HepG2 (cell line): Measurements from ENCODE around the gene OXLD1. TPM values are rescaled to one million over a fixed set of nuclear protein-coding genes. Genes with fewer than 3 reads are reported as not detected.

Experiments
- BCL6 ChIP-seq: IDR thresholded peaks from 2 replicates; pipeline ENCODE4 v1.6.1; 2016; ENCODE audit warnings: missing genetic modification reagents, missing compliant biosample characterization
- HNF4A ChIP-seq: sonication (generic); formaldehyde crosslinking; IDR thresholded peaks from 2 replicates; pipeline ENCODE4 v1.4.0; 2020; ENCODE audit warnings: missing genetic modification reagents
- HOXA9 ChIP-seq: sonication (generic); formaldehyde crosslinking; IDR thresholded peaks from 2 replicates; pipeline ENCODE4 v1.8.1; 2022; ENCODE audit warnings: missing genetic modification reagents, mild to moderate bottlenecking, moderate library complexity, borderline replicate concordance
- ISX ChIP-seq: sonication (generic); formaldehyde crosslinking; conservative IDR thresholded peaks from 2 replicates; pipeline ENCODE4 v1.5.0; 2020; ENCODE audit warnings: missing genetic modification reagents
- RARA ChIP-seq: IDR thresholded peaks from 2 replicates; pipeline ENCODE4 v1.6.1; 2016; ENCODE audit warnings: missing genetic modification reagents, missing compliant biosample characterization
- RCOR2 ChIP-seq: IDR thresholded peaks from 2 replicates; pipeline ENCODE4 v1.6.1; 2016; ENCODE audit warnings: missing biosample characterization, missing genetic modification reagents
- RXRB ChIP-seq: IDR thresholded peaks from 2 replicates; pipeline ENCODE4 v1.6.1; 2016; ENCODE audit warnings: borderline replicate concordance, missing genetic modification reagents, missing compliant biosample characterization
- SALL1 ChIP-seq: sonication (generic); formaldehyde crosslinking; IDR thresholded peaks from 2 replicates; pipeline ENCODE4 v1.8.0; 2022; ENCODE audit warnings: mild to moderate bottlenecking, missing genetic modification reagents
- SOX6 ChIP-seq, 2 experiments: fragments of 450-650 bp in 1 of 2; sonication (generic) in 1 of 2; formaldehyde crosslinking in 1 of 2; IDR thresholded peaks; 2 replicates each; pipeline versions ENCODE4 v1.4.0 to v1.6.1; 2017 to 2020; ENCODE audit warnings: antibody characterized with exemption in 1 of 2, mild to moderate bottlenecking in 1 of 2, missing genetic modification reagents in 1 of 2
- TMF1 ChIP-seq: sonication (generic); formaldehyde crosslinking; IDR thresholded peaks from 2 replicates; pipeline ENCODE4 v1.8.1; 2022; ENCODE audit warnings: low read depth, missing genetic modification reagents
- ZBTB4 ChIP-seq: sonication (generic); formaldehyde crosslinking; IDR thresholded peaks from 2 replicates; pipeline ENCODE4 v1.4.0; 2020; ENCODE audit warnings: missing genetic modification reagents, mild to moderate bottlenecking, borderline replicate concordance
- ZNF331 ChIP-seq: sonication (generic); formaldehyde crosslinking; IDR thresholded peaks from 2 replicates; pipeline ENCODE4 v1.4.0; 2020; ENCODE audit warnings: missing genetic modification reagents
- ZNF557 ChIP-seq: sonication (generic); formaldehyde crosslinking; IDR thresholded peaks from 2 replicates; pipeline ENCODE4 v1.4.0; 2020; ENCODE audit warnings: missing genetic modification reagents
- ZNF574 ChIP-seq: sonication (generic); formaldehyde crosslinking; IDR thresholded peaks from 2 replicates; pipeline ENCODE4 v1.4.0; 2020; ENCODE audit warnings: missing genetic modification reagents
- ZNF616 ChIP-seq: sonication (generic); formaldehyde crosslinking; IDR thresholded peaks from 2 replicates; pipeline ENCODE4 v1.5.0; 2020; ENCODE audit warnings: low read depth, mild to moderate bottlenecking, missing genetic modification reagents
- ZNF75D ChIP-seq: sonication (generic); formaldehyde crosslinking; IDR thresholded peaks from 2 replicates; pipeline ENCODE4 v1.8.1; 2023; ENCODE audit warnings: missing genetic modification reagents, mild to moderate bottlenecking, borderline replicate concordance
- ZSCAN30 ChIP-seq: sonication (generic); formaldehyde crosslinking; IDR thresholded peaks from 2 replicates; pipeline ENCODE4 v1.5.0; 2020; ENCODE audit warnings: mild to moderate bottlenecking, missing genetic modification reagents
- polyA plus RNA-seq, 8 experiments: library from polyadenylated mRNA; depleted of rRNA in 3 of 8; stranded (reverse) in 7 of 8; unstranded in 1 of 8; fragments of >200 nt; fragmentation: Illumina TruSeq in 4 of 8; extraction: Trizol in 4 of 8; gene quantifications; 2 replicates each; pipeline versions ENCODE4 v1.2.1 to v1.2.3, GENCODE V29; 2011 to 2016; ENCODE audit warnings: low read depth in 4 of 8, missing spikeins in 1 of 8, mixed read lengths in 1 of 8; ENCODE audit not compliant: insufficient read depth in 1 of 8
- total RNA-seq, 5 experiments: library from RNA; depleted of rRNA; stranded (reverse); fragments of >200 nt; fragmentation: Illumina TruSeq; extraction: Trizol; gene quantifications; 2 replicates each; pipeline ENCODE4 v1.2.3, GENCODE V29; 2016; ENCODE audit warnings: low read depth in 1 of 5
- TF ChIP-seq, protein P1 (sequence below): sonication (generic); formaldehyde crosslinking; IDR thresholded peaks from 2 replicates; pipeline ENCODE4 v1.8.1; 2022; ENCODE audit warnings: low read depth, mild to moderate bottlenecking, missing genetic modification reagents
- TF ChIP-seq, protein P2 (sequence below): sonication (generic); formaldehyde crosslinking; IDR thresholded peaks from 2 replicates; pipeline ENCODE4 v1.4.0; 2020; ENCODE audit warnings: missing genetic modification reagents

Gene OXLD1
- total and polyA plus RNA-seq, 2 of the 13 experiments (the other 11 are each of a cell fraction or from before 2014, with no cell fraction given), result 27.1 to 37.5 TPM

DNA sequence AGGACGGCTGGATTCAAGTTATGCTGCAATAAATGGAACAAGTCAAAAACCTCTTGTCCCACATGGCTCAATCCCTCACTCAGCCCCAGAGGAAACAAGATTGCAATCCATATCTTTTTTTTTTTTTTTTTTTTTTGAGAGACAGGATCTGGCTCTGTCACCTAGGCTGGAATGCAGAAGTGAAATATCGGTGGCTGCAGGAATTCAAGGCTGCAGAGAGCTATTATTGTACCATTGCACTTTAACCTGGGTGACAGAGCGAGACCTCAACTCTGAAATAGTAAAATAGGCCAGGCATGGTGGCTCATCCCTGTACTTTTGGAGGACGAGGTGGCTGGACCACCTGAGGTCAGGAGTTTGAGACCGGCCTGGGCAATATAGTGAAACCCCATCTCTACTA lies 7.4 kb downstream of the OXLD1 start (continued):
- no peak for TF ChIP-seq ZBTB4
- TF ChIP-seq RXRB (CRISPR knock-in tag), result peak; percentile 43; the same call in 1 of the 2 replicates
- TF ChIP-seq ZSCAN30 (CRISPR knock-in tag), result no peak
- TF ChIP-seq ZNF616, result no peak
- TF ChIP-seq, protein P1, sequence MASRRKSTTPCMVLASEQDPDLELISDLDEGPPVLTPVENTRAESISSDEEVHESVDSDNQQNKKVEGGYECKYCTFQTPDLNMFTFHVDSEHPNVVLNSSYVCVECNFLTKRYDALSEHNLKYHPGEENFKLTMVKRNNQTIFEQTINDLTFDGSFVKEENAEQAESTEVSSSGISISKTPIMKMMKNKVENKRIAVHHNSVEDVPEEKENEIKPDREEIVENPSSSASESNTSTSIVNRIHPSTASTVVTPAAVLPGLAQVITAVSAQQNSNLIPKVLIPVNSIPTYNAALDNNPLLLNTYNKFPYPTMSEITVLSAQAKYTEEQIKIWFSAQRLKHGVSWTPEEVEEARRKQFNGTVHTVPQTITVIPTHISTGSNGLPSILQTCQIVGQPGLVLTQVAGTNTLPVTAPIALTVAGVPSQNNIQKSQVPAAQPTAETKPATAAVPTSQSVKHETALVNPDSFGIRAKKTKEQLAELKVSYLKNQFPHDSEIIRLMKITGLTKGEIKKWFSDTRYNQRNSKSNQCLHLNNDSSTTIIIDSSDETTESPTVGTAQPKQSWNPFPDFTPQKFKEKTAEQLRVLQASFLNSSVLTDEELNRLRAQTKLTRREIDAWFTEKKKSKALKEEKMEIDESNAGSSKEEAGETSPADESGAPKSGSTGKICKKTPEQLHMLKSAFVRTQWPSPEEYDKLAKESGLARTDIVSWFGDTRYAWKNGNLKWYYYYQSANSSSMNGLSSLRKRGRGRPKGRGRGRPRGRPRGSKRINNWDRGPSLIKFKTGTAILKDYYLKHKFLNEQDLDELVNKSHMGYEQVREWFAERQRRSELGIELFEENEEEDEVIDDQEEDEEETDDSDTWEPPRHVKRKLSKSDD, result no peak
- peak; percentile 40; the same call in 1 of the 2 replicates for TF ChIP-seq SALL1 (CRISPR knock-in tag)
- TF ChIP-seq TMF1 (CRISPR knock-in tag), result no peak
- TF ChIP-seq RARA (CRISPR knock-in tag), result peak; percentile 62
- TF ChIP-seq BCL6 (CRISPR knock-in tag), result no peak
- peak; percentile 11; the same call in 1 of the 2 replicates for TF ChIP-seq ZNF331 (CRISPR knock-in tag)
- TF ChIP-seq ZNF557, result no peak
- TF ChIP-seq ZNF574 (CRISPR knock-in tag), result no peak
- TF ChIP-seq RCOR2 (CRISPR knock-in tag), result peak; percentile 34; the same call in 1 of the 2 replicates
- TF ChIP-seq, protein P2, sequence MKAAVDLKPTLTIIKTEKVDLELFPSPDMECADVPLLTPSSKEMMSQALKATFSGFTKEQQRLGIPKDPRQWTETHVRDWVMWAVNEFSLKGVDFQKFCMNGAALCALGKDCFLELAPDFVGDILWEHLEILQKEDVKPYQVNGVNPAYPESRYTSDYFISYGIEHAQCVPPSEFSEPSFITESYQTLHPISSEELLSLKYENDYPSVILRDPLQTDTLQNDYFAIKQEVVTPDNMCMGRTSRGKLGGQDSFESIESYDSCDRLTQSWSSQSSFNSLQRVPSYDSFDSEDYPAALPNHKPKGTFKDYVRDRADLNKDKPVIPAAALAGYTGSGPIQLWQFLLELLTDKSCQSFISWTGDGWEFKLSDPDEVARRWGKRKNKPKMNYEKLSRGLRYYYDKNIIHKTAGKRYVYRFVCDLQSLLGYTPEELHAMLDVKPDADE, result no peak
- no peak for TF ChIP-seq ISX (CRISPR knock-in tag)
- no peak for TF ChIP-seq SOX6 (IDR thresholded peaks at IDR 0.05)
- TF ChIP-seq SOX6 (CRISPR knock-in tag; IDR thresholded peaks at IDR 0.05), result 0 out of 2 replicates have a peak, but pooled peaks have one; percentile 15
- no peak for TF ChIP-seq ZNF75D (CRISPR knock-in tag)
- TF ChIP-seq HNF4A (CRISPR knock-in tag), result peak; percentile 79
- TF ChIP-seq HOXA9 (CRISPR knock-in tag), result no peak
